HG03442 (cell line): ENCODE data around the gene RAP1GAP2.
"Not testable (repeated sequence)": the region's sequence is repeated elsewhere in the genome, so short reads cannot be mapped to it uniquely, and the experiment has no call there.

Source experiments
- ATAC-seq: cut with Tn5 transposase; IDR thresholded peaks from one replicate; pipeline ENCODE4 v1.9.1; 2021; ENCODE audit warnings: mild to moderate bottlenecking, moderate library complexity; ENCODE audit not compliant: unreplicated experiment

Gene RAP1GAP2

GRCh38 chr17:3015890-3016289, 219.7 kb downstream of the RAP1GAP2 start:
- ATAC-seq = no peak

GRCh38 chr17:3017936-3018335, 221.7 kb downstream of the RAP1GAP2 start:
- ATAC-seq = no peak

- ATAC-seq = no peak
Measured at GRCh38 chr17:3019761-3020160, 223.5 kb downstream of the RAP1GAP2 start.

- ATAC-seq = no peak
Measured at GRCh38 chr17:3020381-3020780, 224.1 kb downstream of the RAP1GAP2 start.

GRCh38 chr17:3022197-3022596, 226.0 kb downstream of the RAP1GAP2 start:
- ATAC-seq = no peak

- no peak for ATAC-seq
Measured at GRCh38 chr17:3024346-3024745, 228.1 kb downstream of the RAP1GAP2 start.

- no peak for ATAC-seq
Measured at GRCh38 chr17:3025421-3026124, 229.3 kb downstream of the RAP1GAP2 start.

- ATAC-seq = no peak
Measured at GRCh38 chr17:3026125-3026855, 230.1 kb downstream of the RAP1GAP2 start.

- ATAC-seq = no peak
Measured at GRCh38 chr17:3026856-3027751, 230.9 kb downstream of the RAP1GAP2 start.

GRCh38 chr17:3027786-3028532, 231.7 kb downstream of the RAP1GAP2 start:
- no peak for ATAC-seq

GRCh38 chr17:3029213-3029913, 233.1 kb downstream of the RAP1GAP2 start:
- ATAC-seq = no peak

GRCh38 chr17:3030096-3030495, 233.9 kb downstream of the RAP1GAP2 start:
- ATAC-seq = no peak

GRCh38 chr17:3030852-3031470, 234.7 kb downstream of the RAP1GAP2 start:
- ATAC-seq = not testable (repeated sequence)

GRCh38 chr17:3032258-3033247, 236.3 kb downstream of the RAP1GAP2 start:
- no peak for ATAC-seq

GRCh38 chr17:3033248-3033640, 237.0 kb downstream of the RAP1GAP2 start:
- no peak for ATAC-seq

- no peak for ATAC-seq
Measured at GRCh38 chr17:3033741-3034577, 237.7 kb downstream of the RAP1GAP2 start.

GRCh38 chr17:3034578-3034920, 238.3 kb downstream of the RAP1GAP2 start:
- no peak for ATAC-seq
